B cell (primary cell): ENCODE measurements around the gene MZB1. TPM values are rescaled to one million over a fixed set of nuclear protein-coding genes. Genes with fewer than 3 reads are reported as not detected.
"Not testable (repeated sequence)": the region's sequence is repeated elsewhere in the genome, so short reads cannot be mapped to it uniquely, and the experiment has no call there.

ENCODE experiments used
- ATAC-seq: fragments of 200-7000 bp; cut with Tn5 transposase; one replicate; pipeline ENCODE4 v1.10.0; 2021; ENCODE audit warnings: low read depth, mild to moderate bottlenecking, moderate number of reproducible peaks, moderate library complexity
- CTCF ChIA-PET: fragments of 350-600 bp; sonication (Branson Sonifier 250); formaldehyde crosslinking; loops from one replicate; lab custom pipeline; 2021; ENCODE audit warnings: antibody characterized with exemption, inconsistent platforms; lab: Charles Lee
- POLR2A ChIA-PET: fragments of 350-600 bp; sonication (Branson Sonifier 250); formaldehyde crosslinking; loops from one replicate; lab custom pipeline; 2021; ENCODE audit warnings: antibody characterized with exemption; lab: Charles Lee
- DNase-seq: peaks from one replicate; pipeline ENCODE4 v3.0.0; 2013
- H2AFZ ChIP-seq: 2 replicates; pipeline ENCODE4 v1.6.1; 2012; ENCODE audit warnings: mild to moderate bottlenecking, low read depth, low read length; ENCODE audit not compliant: insufficient read depth, poor library complexity, severe bottlenecking
- H3K27ac ChIP-seq, 2 donors: 1 replicate in 1 of 2; 2 replicates in 1 of 2; pipeline ENCODE4 v1.5.1; 2012 to 2013; ENCODE audit warnings: low read length in 2 of 2, mild to moderate bottlenecking in 2 of 2, moderate library complexity in 1 of 2
- H3K27me3 ChIP-seq, 4 experiments: fragments of 200-600 bp in 1 of 4; sonication (generic) in 1 of 4; replicated peaks in 1 of 4; 1 replicate in 2 of 4; 2 replicates in 2 of 4; pipeline versions ENCODE4 v1.6.1 to v1.7.0; 2013 to 2016; ENCODE audit warnings: low read length in 3 of 4, mild to moderate bottlenecking in 2 of 4, mixed read lengths in 1 of 4, moderate library complexity in 1 of 4; ENCODE audit not compliant: insufficient read depth in 4 of 4, control insufficient read depth in 3 of 4; ENCODE audit errors: control extremely low read depth in 1 of 4
- H3K36me3 ChIP-seq, 2 experiments: replicated peaks in 1 of 2; 1 replicate in 1 of 2; 2 replicates in 1 of 2; pipeline versions ENCODE4 v1.6.1 to v1.7.1; 2013; ENCODE audit warnings: low read length in 1 of 2; ENCODE audit not compliant: insufficient read depth in 2 of 2, control insufficient read depth in 1 of 2; ENCODE audit errors: control extremely low read depth in 1 of 2, extremely low read depth in 1 of 2
- H3K4me1 ChIP-seq, 2 donors: fragments of 200-600 bp in 1 of 2; sonication (generic) in 1 of 2; 1 replicate in 1 of 2; 2 replicates in 1 of 2; pipeline versions ENCODE4 v1.5.1 to v1.6.1; 2013 to 2017; ENCODE audit warnings: low read length in 2 of 2; ENCODE audit not compliant: control insufficient read depth in 2 of 2, insufficient read depth in 2 of 2
- H3K4me2 ChIP-seq: replicated peaks from 2 replicates; pipeline ENCODE3; 2012; ENCODE audit warnings: mild to moderate bottlenecking, low read depth, low read length; ENCODE audit not compliant: poor library complexity, severe bottlenecking
- H3K4me3 ChIP-seq, 5 experiments: fragments of 200-600 bp in 1 of 5; sonication (generic) in 1 of 5; 1 replicate in 3 of 5; 2 replicates in 2 of 5; pipeline versions ENCODE4 v1.5.1 to v1.7.0; 2011 to 2016; ENCODE audit warnings: low read length in 4 of 5, mild to moderate bottlenecking in 4 of 5, low read depth in 2 of 5, control low read depth in 1 of 5, moderate library complexity in 1 of 5; ENCODE audit not compliant: insufficient read depth in 1 of 5; ENCODE audit errors: control extremely low read depth in 1 of 5, extremely low read depth in 1 of 5
- H3K79me2 ChIP-seq: fragments of 200-600 bp; sonication (generic); one replicate; pipeline ENCODE4 v1.6.0; 2016; ENCODE audit warnings: low read length; ENCODE audit not compliant: control insufficient read depth, insufficient read depth
- H3K9ac ChIP-seq: fragments of 200-600 bp; sonication (generic); 2 replicates; pipeline ENCODE4 v1.6.1; 2017; ENCODE audit warnings: mild to moderate bottlenecking, low read length, moderate library complexity
- H3K9me3 ChIP-seq, 3 donors: one replicate each; pipeline versions ENCODE4 v1.6.1 to v1.7.1; 2013; ENCODE audit warnings: low read length in 2 of 3; ENCODE audit not compliant: control insufficient read depth in 2 of 3, insufficient read depth in 1 of 3; ENCODE audit errors: control extremely low read depth in 1 of 3
- H4K20me1 ChIP-seq: 2 replicates; pipeline ENCODE4 v1.6.0; 2012; ENCODE audit warnings: mild to moderate bottlenecking, low read length; ENCODE audit not compliant: insufficient read depth, control insufficient read depth, poor library complexity, severe bottlenecking
- H3K27ac Mint-ChIP-seq: one replicate; pipeline ENCODE4 v1.8.0; 2021; ENCODE audit warnings: mixed read lengths
- H3K27me3 Mint-ChIP-seq: one replicate; pipeline ENCODE4 v1.8.0; 2021; ENCODE audit warnings: mixed read lengths
- H3K4me1 Mint-ChIP-seq: one replicate; pipeline ENCODE4 v1.8.0; 2021; ENCODE audit warnings: mixed read lengths
- H3K4me3 Mint-ChIP-seq: one replicate; pipeline ENCODE4 v1.8.0; 2021; ENCODE audit warnings: mixed read lengths
- H3K9me3 Mint-ChIP-seq: one replicate; pipeline ENCODE4 v1.8.0; 2022; ENCODE audit warnings: mixed read lengths; ENCODE audit not compliant: insufficient read depth
- EZH2 ChIP-seq: IDR thresholded peaks from 2 replicates; pipeline ENCODE4 v1.6.1; 2012; ENCODE audit warnings: borderline replicate concordance, low read depth, mild to moderate bottlenecking, moderate library complexity, low read length; ENCODE audit not compliant: insufficient read depth, poor library complexity, severe bottlenecking
- WGBS: methylation state at CpG from one replicate; pipeline ENCODE4 v1.1.5; 2013; ENCODE audit warnings: missing lambda C conversion rate; ENCODE audit not compliant: insufficient coverage; 5-methylcytosine and 5-hydroxymethylcytosine counted together
- intact Hi-C: fragments of 100-400 bp; cut with micrococcal nuclease; formaldehyde crosslinking; loops from one replicate; pipeline ENCODE4 v1.10.0; 2022
- polyA plus RNA-seq: library from polyadenylated mRNA; depleted of rRNA; stranded (reverse); fragments of >200 nt; gene quantifications from 2 replicates; pipeline ENCODE4 v1.2.3, GENCODE V29; 2012
- total RNA-seq, 2 donors: library from RNA; stranded (reverse); fragments of 120-200 nt in 1 of 2; gene quantifications; 1 replicate in 1 of 2; 2 replicates in 1 of 2; pipeline versions ENCODE4 v1.2.3 to v1.2.4, GENCODE V29; 2013 to 2022
- TF ChIP-seq, protein P1 (sequence below): fragments of 200-600 bp; IDR thresholded peaks from one replicate; pipeline ENCODE4 v1.8.0; 2022; ENCODE audit warnings: antibody characterized with exemption, mild to moderate bottlenecking

The MZB1 gene
- total and polyA plus RNA-seq, 2 donors (not counting 1 experiment from before 2014, with no cell fraction given): 72.2 to 306 TPM

DNA sequence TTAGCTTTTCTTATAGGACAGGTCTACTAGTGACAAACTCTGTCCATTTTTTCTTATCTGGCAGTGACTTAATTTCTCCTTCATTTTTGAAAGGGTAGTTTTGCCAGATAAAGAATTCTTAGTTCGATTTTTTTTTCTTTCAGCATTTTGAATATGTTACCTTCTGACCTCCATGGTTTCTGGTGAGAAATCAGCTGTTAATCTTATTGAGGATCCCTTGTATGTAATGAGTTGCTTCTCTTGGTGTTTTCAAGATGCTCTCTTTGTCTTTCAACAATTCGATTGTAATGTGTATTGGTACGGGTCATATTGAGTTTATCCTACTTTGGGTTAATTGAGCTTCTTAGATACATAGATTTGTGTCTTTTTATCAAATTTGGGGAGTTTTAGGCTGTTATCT is 35.5 kb downstream of the MZB1 start:
- H3K79me2 ChIP-seq: peaks cover 100% of the 10 kb centered on the region
- H3K27ac ChIP-seq: no peak overlapping the region

DNA sequence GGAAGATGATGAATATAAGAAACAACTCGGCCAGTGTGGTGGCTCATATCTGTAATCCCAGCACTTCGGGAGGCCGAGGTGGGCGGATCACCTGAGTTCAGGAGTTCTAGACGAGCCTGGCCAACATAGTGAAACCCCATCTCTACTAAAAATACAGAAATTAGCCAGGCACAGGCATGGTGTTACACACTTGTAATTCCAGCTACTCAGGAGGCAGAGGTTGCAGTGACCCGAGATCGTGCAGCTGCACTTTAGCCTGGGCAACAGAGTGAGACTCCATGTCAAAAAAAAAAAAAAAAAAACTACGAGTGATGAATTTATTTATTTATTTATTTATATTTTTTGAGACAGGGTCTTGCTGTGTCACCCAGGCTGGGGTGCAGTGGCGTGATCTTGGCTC is 41.9 kb downstream of the MZB1 start:
- H3K9me3 Mint-ChIP-seq, H3K4me3 Mint-ChIP-seq, H3K4me3 ChIP-seq, H3K36me3 ChIP-seq, H3K27ac ChIP-seq, H3K27me3 Mint-ChIP-seq, DNase-seq, H3K9ac ChIP-seq, H3K4me2 ChIP-seq, H3K27ac Mint-ChIP-seq, POLR2A ChIA-PET, H3K9me3 ChIP-seq, H2AFZ ChIP-seq, H3K27me3 ChIP-seq, ATAC-seq: not testable (repeated sequence)
- peaks cover 51% of the 10 kb centered on the region for H3K4me1 Mint-ChIP-seq
- intact Hi-C loops: loop anchor here (10.0 kb wide), 1 partner anchor 167 kb away; no protein-coding TSS in a partner anchor
- Histone ChIP-seq H4K20me1 (peaks cover 88% of the 10 kb centered on the region), H3K79me2 (peaks cover 100% of the 10 kb centered on the region), H3K4me1 (peaks cover 18 to 25% of the 10 kb centered on the region in 2 donors)
- CTCF ChIA-PET: interaction anchor here (0.6 to 1.1 kb wide), 3 partner anchors 11 to 260 kb away, joined by 3 to 4 read pairs (median 4); no protein-coding TSS in a partner anchor
- 89% methylated on average over 4 of the region's 9 CpGs for WGBS

More for the DNA sequence above, 35.5 kb downstream of the MZB1 start:
- Histone ChIP-seq H3K27me3 (no peaks in the 10 kb centered on the region), H3K9ac (no peak overlapping the region), H3K4me1 (no peaks in the 10 kb centered on the region), H3K36me3 (peaks cover 4 to 5% of the 10 kb centered on the region in 2 experiments), H3K4me2 (no peak overlapping the region), H3K4me3 (no peak overlapping the region), H3K9me3 (peaks cover 0 to 4% (median 0%) of the 10 kb centered on the region in 3 donors), H2AFZ (no peak overlapping the region), H4K20me1 (peaks cover 93% of the 10 kb centered on the region)
- H3K9me3 Mint-ChIP-seq: no peaks in the 10 kb centered on the region
- no CpG with 5 or more reads among the region's 3 CpGs for WGBS
- no peak for ATAC-seq
- TF ChIP-seq, protein P1, sequence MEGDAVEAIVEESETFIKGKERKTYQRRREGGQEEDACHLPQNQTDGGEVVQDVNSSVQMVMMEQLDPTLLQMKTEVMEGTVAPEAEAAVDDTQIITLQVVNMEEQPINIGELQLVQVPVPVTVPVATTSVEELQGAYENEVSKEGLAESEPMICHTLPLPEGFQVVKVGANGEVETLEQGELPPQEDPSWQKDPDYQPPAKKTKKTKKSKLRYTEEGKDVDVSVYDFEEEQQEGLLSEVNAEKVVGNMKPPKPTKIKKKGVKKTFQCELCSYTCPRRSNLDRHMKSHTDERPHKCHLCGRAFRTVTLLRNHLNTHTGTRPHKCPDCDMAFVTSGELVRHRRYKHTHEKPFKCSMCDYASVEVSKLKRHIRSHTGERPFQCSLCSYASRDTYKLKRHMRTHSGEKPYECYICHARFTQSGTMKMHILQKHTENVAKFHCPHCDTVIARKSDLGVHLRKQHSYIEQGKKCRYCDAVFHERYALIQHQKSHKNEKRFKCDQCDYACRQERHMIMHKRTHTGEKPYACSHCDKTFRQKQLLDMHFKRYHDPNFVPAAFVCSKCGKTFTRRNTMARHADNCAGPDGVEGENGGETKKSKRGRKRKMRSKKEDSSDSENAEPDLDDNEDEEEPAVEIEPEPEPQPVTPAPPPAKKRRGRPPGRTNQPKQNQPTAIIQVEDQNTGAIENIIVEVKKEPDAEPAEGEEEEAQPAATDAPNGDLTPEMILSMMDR: no peak
- TF ChIP-seq EZH2: no peak
- H3K27me3 Mint-ChIP-seq: no peaks in the 10 kb centered on the region
- intact Hi-C loops: no loop called here
- ChIA-PET CTCF (interaction anchor here (1.4 kb wide), 1 partner anchor 12 kb away, joined by 4 read pairs; the partner anchor contains the start of gene PAIP2), POLR2A (no interaction called here)
- DNase-seq: no peak
- no peak overlapping the region for H3K27ac Mint-ChIP-seq
- H3K4me1 Mint-ChIP-seq: peaks cover 34% of the 10 kb centered on the region
- no peak overlapping the region for H3K4me3 Mint-ChIP-seq

DNA sequence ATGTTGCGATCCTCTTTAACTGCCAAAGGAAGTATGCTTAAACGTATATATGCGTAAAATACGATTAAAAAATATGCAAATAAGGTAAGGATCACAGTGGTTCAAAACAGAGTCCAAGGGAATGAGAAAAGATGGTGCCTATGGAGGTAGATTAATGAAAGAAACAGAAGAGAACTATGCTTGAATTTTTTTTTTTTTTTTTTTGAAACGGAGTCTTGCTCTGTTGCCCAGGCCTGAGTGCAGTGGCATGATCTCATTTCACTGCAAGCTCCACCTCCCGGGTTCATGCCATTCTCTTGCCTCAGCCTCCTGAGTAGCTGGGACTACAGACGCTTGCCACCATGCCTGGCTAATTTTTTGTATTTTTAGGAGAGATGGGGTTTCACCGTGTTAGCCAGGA is 44.3 kb downstream of the MZB1 start:
- H3K27me3 Mint-ChIP-seq, H3K4me3 ChIP-seq, H3K9me3 Mint-ChIP-seq, H3K9me3 ChIP-seq, H3K27ac ChIP-seq, CTCF ChIA-PET, H3K4me3 Mint-ChIP-seq, DNase-seq, H3K27me3 ChIP-seq, H3K4me2 ChIP-seq, H2AFZ ChIP-seq, H3K9ac ChIP-seq, H3K36me3 ChIP-seq, ATAC-seq, H3K27ac Mint-ChIP-seq: not testable (repeated sequence)
- intact Hi-C loops: loop anchor here (10.0 kb wide), 1 partner anchor 169 kb away; no protein-coding TSS in a partner anchor
- Histone ChIP-seq H4K20me1 (peaks cover 78% of the 10 kb centered on the region), H3K79me2 (peaks cover 94% of the 10 kb centered on the region), H3K4me1 (peaks cover 29 to 39% of the 10 kb centered on the region in 2 donors)
- POLR2A ChIA-PET: interaction anchor here (0.6 kb wide), 1 partner anchor 947 kb away, joined by 8 read pairs; no protein-coding TSS in a partner anchor
- H3K4me1 Mint-ChIP-seq: peaks cover 58% of the 10 kb centered on the region
- 100% methylated on average over 6 of the region's 8 CpGs for WGBS
